Activated naive CD4-positive, alpha-beta T cell treated with anti-CD3 and anti-CD28 coated beads for 36 hours (primary cell): Measurements from ENCODE around the gene BAIAP2. TPM values are rescaled to one million over a fixed set of nuclear protein-coding genes. Genes with fewer than 3 reads are reported as not detected.

ENCODE experiments used
- CTCF ChIA-PET: fragments of 350-600 bp; sonication (Branson Sonifier 250); formaldehyde crosslinking; loops from one replicate; lab custom pipeline; 2021; ENCODE audit warnings: antibody characterized with exemption; lab: Charles Lee
- DNase-seq: peaks from one replicate; pipeline ENCODE4 v3.0.0-alpha.2; 2020
- H3K27ac Mint-ChIP-seq: one replicate; pipeline ENCODE4 v1.8.0; 2021; ENCODE audit warnings: mild to moderate bottlenecking, mixed read lengths
- H3K27me3 Mint-ChIP-seq: one replicate; pipeline ENCODE4 v1.8.0; 2021; ENCODE audit warnings: low read depth, mixed read lengths
- H3K36me3 Mint-ChIP-seq: one replicate; pipeline ENCODE4 v1.8.0; 2021; ENCODE audit warnings: low read depth, mixed read lengths
- H3K4me1 Mint-ChIP-seq: one replicate; pipeline ENCODE4 v1.8.0; 2021; ENCODE audit warnings: low read depth, mixed read lengths
- H3K4me3 Mint-ChIP-seq: one replicate; pipeline ENCODE4 v1.8.0; 2021; ENCODE audit warnings: mild to moderate bottlenecking, moderate library complexity, mixed read lengths
- H3K9me3 Mint-ChIP-seq: one replicate; pipeline ENCODE4 v1.8.0; 2021; ENCODE audit warnings: mixed read lengths
- intact Hi-C: fragments of 100-400 bp; cut with micrococcal nuclease; formaldehyde crosslinking; loops from one replicate; pipeline ENCODE4 v1.15.1; 2023
- total RNA-seq, 2 experiments: library from RNA; stranded (reverse); gene quantifications; one replicate each; pipeline ENCODE4 v1.2.3, GENCODE V29; 2021

Gene BAIAP2
- total RNA-seq, 2 experiments from 2014 or later: 3.9 to 4.2 TPM

- CTCF ChIA-PET: no interaction called here
Measured at GRCh38 chr17:80996422-80997305, 38.3 kb upstream of the BAIAP2 start.

GRCh38 chr17:80997424-80998117 lies 37.4 kb upstream of the BAIAP2 start:
- Mint-ChIP-seq H3K36me3 (peaks cover 5% of the 10 kb centered on the region), H3K27me3 (peaks cover under 1% of the 10 kb centered on the region), H3K27ac (no peak overlapping the region), H3K4me1 (peaks cover 11% of the 10 kb centered on the region), H3K9me3 (no peaks in the 10 kb centered on the region), H3K4me3 (no peak overlapping the region)
- intact Hi-C loops: no loop called here
- no peak for DNase-seq
- CTCF ChIA-PET: no interaction called here

More at GRCh38 chr17:80996422-80997305, 38.3 kb upstream of the BAIAP2 start:
- intact Hi-C loops: no loop called here
- Mint-ChIP-seq H3K4me1 (peaks cover 11% of the 10 kb centered on the region), H3K27ac (no peak overlapping the region), H3K9me3 (no peaks in the 10 kb centered on the region), H3K36me3 (peaks cover 5% of the 10 kb centered on the region), H3K4me3 (no peak overlapping the region), H3K27me3 (no peaks in the 10 kb centered on the region)
- DNase-seq: no peak

- Mint-ChIP-seq H3K36me3 (peaks cover 5% of the 10 kb centered on the region), H3K4me3 (no peak overlapping the region), H3K4me1 (peaks cover 7% of the 10 kb centered on the region), H3K27ac (no peak overlapping the region), H3K9me3 (no peaks in the 10 kb centered on the region), H3K27me3 (peaks cover 6% of the 10 kb centered on the region)
- CTCF ChIA-PET: no interaction called here
- intact Hi-C loops: no loop called here
- DNase-seq: no peak
Measured at GRCh38 chr17:80998118-80998747, 36.7 kb upstream of the BAIAP2 start.

GRCh38 chr17:80998748-80999535 lies 36.0 kb upstream of the BAIAP2 start:
- Mint-ChIP-seq H3K36me3 (peaks cover 5% of the 10 kb centered on the region), H3K27ac (no peak overlapping the region)
- CTCF ChIA-PET: no interaction called here

GRCh38 chr17:80999536-81000333 lies 35.2 kb upstream of the BAIAP2 start:
- Mint-ChIP-seq H3K4me1 (peaks cover 12% of the 10 kb centered on the region), H3K4me3 (no peak overlapping the region), H3K36me3 (peaks cover 5% of the 10 kb centered on the region), H3K9me3 (no peaks in the 10 kb centered on the region), H3K27me3 (peaks cover 15% of the 10 kb centered on the region), H3K27ac (no peak overlapping the region)
- DNase-seq: no peak
- intact Hi-C loops: no loop called here
- CTCF ChIA-PET: no interaction called here

More at GRCh38 chr17:80998748-80999535, 36.0 kb upstream of the BAIAP2 start:
- H3K27me3 Mint-ChIP-seq: peaks cover 11% of the 10 kb centered on the region
- no peak for DNase-seq
- no peak overlapping the region for H3K4me3 Mint-ChIP-seq
- no peaks in the 10 kb centered on the region for H3K9me3 Mint-ChIP-seq
- H3K4me1 Mint-ChIP-seq: peaks cover 8% of the 10 kb centered on the region
- intact Hi-C loops: no loop called here

- no peak for DNase-seq
- intact Hi-C loops: no loop called here
- CTCF ChIA-PET: no interaction called here
- Mint-ChIP-seq H3K36me3 (peaks cover 5% of the 10 kb centered on the region), H3K9me3 (no peaks in the 10 kb centered on the region), H3K27me3 (peaks cover 16% of the 10 kb centered on the region), H3K4me3 (no peak overlapping the region), H3K4me1 (peaks cover 13% of the 10 kb centered on the region), H3K27ac (no peak overlapping the region)
Measured at GRCh38 chr17:81000334-81000630, 34.7 kb upstream of the BAIAP2 start.

GRCh38 chr17:81000631-81001357 lies 34.2 kb upstream of the BAIAP2 start:
- Mint-ChIP-seq H3K4me1 (peaks cover 13% of the 10 kb centered on the region), H3K9me3 (no peaks in the 10 kb centered on the region), H3K36me3 (peaks cover 3% of the 10 kb centered on the region), H3K27ac (no peak overlapping the region), H3K27me3 (peaks cover 16% of the 10 kb centered on the region), H3K4me3 (no peak overlapping the region)
- DNase-seq: no peak
- intact Hi-C loops: no loop called here
- CTCF ChIA-PET: no interaction called here

- Mint-ChIP-seq H3K27ac (no peak overlapping the region), H3K36me3 (peaks cover 1% of the 10 kb centered on the region), H3K4me1 (peaks cover 13% of the 10 kb centered on the region), H3K27me3 (peaks cover 20% of the 10 kb centered on the region), H3K9me3 (no peaks in the 10 kb centered on the region), H3K4me3 (no peak overlapping the region)
- DNase-seq: no peak
- CTCF ChIA-PET: no interaction called here
- intact Hi-C loops: no loop called here
Measured at GRCh38 chr17:81002013-81002384, 33.0 kb upstream of the BAIAP2 start.

GRCh38 chr17:81002409-81003361 lies 32.3 kb upstream of the BAIAP2 start:
- no peak for DNase-seq
- CTCF ChIA-PET: no interaction called here
- peaks cover 1% of the 10 kb centered on the region for H3K36me3 Mint-ChIP-seq
- H3K27ac Mint-ChIP-seq: no peak overlapping the region
- intact Hi-C loops: no loop called here
- H3K4me1 Mint-ChIP-seq: peaks cover 13% of the 10 kb centered on the region
- H3K9me3 Mint-ChIP-seq: no peaks in the 10 kb centered on the region
- H3K4me3 Mint-ChIP-seq: no peak overlapping the region
- peaks cover 20% of the 10 kb centered on the region for H3K27me3 Mint-ChIP-seq

GRCh38 chr17:81003711-81004475 lies 31.1 kb upstream of the BAIAP2 start:
- CTCF ChIA-PET: no interaction called here
- H3K27ac Mint-ChIP-seq: no peak overlapping the region
- no peak overlapping the region for H3K4me3 Mint-ChIP-seq
- no peaks in the 10 kb centered on the region for H3K36me3 Mint-ChIP-seq
- no peak for DNase-seq
- H3K4me1 Mint-ChIP-seq: peaks cover 13% of the 10 kb centered on the region
- peaks cover 20% of the 10 kb centered on the region for H3K27me3 Mint-ChIP-seq
- intact Hi-C loops: no loop called here
- H3K9me3 Mint-ChIP-seq: no peaks in the 10 kb centered on the region
